ENCODE measurements around the gene ZDHHC14.

The ZDHHC14 gene

DNA sequence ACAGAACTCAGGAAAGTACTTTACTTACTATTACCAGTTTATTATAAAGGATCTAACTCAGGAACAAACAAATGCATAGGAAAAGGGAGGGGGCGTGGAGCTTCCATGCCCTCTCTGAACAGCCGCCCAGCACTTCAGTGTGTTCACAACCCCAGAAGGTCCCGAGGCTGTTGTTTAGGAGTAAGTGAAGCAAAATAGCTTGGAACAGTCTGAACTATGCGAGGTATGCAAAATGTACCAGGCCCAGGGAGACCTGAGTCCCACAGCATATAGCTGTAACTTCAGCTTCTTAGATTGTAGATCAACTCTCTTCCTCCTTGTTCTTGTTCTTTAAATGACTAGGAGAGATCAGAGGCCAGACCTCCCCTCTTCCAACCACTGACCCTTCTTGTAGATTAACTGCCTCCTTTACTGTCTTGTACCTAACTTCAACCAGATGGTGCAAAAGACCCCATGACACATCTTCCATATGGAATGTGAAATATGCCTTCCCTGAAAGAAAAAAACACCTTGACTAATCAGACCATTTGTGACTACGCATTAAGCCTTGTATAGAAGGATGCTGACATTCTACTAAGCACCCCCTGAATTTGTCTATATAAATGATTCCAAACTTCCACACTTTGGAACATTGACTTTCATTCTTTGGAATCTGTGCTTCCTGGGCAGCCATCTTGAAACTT, 343.3 kb downstream of the ZDHHC14 start:
- ChIA-PET POLR2A (interaction anchor here (0.5 kb wide), 1 partner anchor 221 kb away, joined by 3 read pairs; no protein-coding TSS in a partner anchor), CTCF (interaction anchor here (1.1 to 1.6 kb wide), 3 partner anchors 32 to 59 kb away, joined by 3 to 7 read pairs (median 4); no protein-coding TSS in a partner anchor)
- no peak overlapping the region for H3K4me3 ChIP-seq (ENCODE audit: low read depth, low read length)
- DNase-seq (ENCODE audit: low read depth, low spot score), result no peak
- no peak for TF ChIP-seq CTCF (IDR thresholded peaks at IDR 0.05; ENCODE audit: insufficient read depth, low read length, missing control alignments)

- CTCF ChIA-PET, result interaction anchor here (1.1 kb wide), 1 partner anchor 34 kb away, joined by 4 read pairs; no protein-coding TSS in a partner anchor
- no peak overlapping the region for H3K4me3 ChIP-seq (ENCODE audit: low read depth, low read length)
- POLR2A ChIA-PET, result no interaction called here
- no peak for DNase-seq (ENCODE audit: low read depth, low spot score)
- no peak for TF ChIP-seq CTCF (IDR thresholded peaks at IDR 0.05; ENCODE audit: insufficient read depth, low read length, missing control alignments)
These were observed 344.2 kb downstream of the ZDHHC14 start for GRCh38 chr6:157724960-157725741.

DNA sequence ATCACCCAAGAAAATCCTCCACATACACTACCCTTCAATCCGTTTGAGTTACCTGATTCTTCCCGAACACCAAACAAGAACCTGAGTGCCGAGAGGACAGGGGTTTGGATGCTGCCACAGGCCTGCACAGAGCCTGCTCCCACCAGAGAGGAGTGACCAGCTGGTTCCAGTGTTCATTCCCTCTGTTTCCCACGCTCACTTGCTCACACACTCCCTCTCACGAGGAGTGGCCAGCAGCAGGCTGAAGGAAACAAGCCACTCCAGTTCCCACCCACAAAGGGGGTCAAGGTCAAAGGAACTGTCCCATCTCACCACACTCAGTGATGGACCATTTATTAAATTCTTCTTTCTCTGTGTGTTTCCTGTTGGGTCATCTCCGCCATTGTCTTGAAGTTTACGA, 344.8 kb downstream of the ZDHHC14 start:
- no peak overlapping the region for H3K4me3 ChIP-seq (ENCODE audit: low read depth, low read length)
- CTCF ChIA-PET, result no interaction called here
- DNase-seq (ENCODE audit: low read depth, low spot score), result no peak
- POLR2A ChIA-PET, result no interaction called here
- no peak for TF ChIP-seq CTCF (IDR thresholded peaks at IDR 0.05; ENCODE audit: insufficient read depth, low read length, missing control alignments)

- POLR2A ChIA-PET, result no interaction called here
These were observed 346.1 kb downstream of the ZDHHC14 start for GRCh38 chr6:157726892-157727628.

More at GRCh38 chr6:157726892-157727628, 346.1 kb downstream of the ZDHHC14 start:
- DNase-seq (ENCODE audit: low read depth, low spot score), result no peak
- CTCF ChIA-PET, result interaction anchor here (1.0 to 1.2 kb wide), 2 partner anchors 29 to 412 kb away, joined by 3 to 6 read pairs; no protein-coding TSS in a partner anchor
- no peak for TF ChIP-seq CTCF (IDR thresholded peaks at IDR 0.05; ENCODE audit: insufficient read depth, low read length, missing control alignments)
- H3K4me3 ChIP-seq (ENCODE audit: low read depth, low read length), result no peak overlapping the region

Measured in AG04449 (cell line).